ENCODE data around the gene C10orf105.

C10orf105 gene

DNA sequence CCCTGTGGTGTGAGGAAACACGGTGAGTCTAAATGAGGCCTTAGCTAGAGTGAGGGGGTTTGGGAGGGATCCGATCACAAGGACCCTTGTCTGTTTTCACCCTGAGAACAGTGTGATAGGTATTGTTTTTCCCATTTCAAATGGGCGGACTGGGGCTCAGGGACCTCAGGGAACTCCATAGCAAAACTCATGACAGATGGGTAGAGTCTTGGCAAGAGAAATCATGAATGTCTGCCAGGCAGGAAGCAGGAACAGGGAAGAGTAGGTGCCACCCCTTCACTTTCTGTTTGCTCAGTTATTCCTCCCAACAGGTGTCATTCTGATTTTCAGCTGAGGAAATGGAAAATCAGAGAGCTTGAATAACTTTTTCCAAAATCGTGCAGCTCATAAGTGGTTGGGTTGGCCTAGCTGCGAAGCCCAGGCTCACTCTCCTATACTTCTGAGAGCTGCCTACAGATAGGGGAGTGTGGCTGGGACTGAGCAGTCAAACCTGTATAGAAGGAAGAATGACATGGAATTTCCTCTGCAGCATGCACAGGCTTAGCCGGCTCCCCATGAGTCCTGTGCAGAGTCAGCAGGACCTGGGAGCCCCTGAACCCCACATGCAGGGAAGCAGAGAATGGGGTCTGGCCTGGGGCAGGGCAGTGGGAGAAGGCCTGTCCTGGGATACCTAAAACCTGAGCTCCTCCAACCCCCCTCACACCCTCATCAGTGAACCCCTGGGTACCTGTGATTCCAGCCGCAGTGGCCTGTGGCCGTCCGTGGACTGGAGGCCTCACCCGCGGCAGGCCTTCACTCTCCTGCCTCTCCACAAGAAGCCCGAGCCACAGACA, 17.6 kb upstream of the C10orf105 start:
- no peak for DNase-seq

GRCh38 chr10:71736570-71736952, 17.0 kb upstream of the C10orf105 start:
- no peak for DNase-seq

DNA sequence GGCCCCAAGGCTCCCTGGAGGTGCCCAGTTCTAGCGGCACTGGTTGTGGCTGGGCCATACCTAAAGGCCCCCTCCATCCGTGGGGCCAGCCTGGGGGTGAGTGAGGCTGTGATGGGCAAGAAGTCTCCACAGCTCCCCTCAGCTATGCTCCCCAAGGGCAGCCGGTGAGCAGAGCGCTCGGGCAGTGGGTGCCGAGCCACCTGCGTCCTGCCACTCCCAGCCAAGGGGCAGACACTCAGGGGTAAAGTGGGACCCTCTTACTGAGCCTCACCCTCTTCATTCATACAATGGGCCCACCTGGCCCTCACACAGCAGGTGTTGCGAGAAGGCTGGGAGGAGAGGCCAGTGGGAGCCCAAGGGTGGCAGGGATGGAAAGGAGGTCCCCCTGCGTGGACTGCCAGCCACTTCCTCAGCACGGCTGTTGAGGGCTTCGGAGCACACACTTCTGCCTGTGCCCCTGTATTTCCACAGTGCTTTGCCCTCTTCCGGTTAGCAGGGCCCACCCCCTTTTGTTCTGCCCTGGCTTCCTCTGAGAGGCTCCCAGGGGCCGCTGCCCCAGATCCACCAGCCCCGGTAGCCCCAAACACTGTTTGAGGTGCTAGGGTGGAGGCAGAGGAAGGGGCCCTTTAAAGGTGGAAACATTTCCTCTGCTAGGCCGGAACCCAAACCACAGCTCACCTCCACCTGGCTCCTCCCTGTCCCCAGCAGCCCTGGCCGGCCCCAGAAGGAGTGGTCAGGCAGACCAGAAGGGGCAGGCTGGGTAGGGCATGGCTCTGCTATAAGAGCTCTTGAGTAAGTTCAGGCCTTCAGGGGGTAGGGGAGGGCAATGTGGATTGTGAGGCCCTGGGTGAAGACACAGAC, 16.4 kb upstream of the C10orf105 start:
- no peak for DNase-seq

DNA sequence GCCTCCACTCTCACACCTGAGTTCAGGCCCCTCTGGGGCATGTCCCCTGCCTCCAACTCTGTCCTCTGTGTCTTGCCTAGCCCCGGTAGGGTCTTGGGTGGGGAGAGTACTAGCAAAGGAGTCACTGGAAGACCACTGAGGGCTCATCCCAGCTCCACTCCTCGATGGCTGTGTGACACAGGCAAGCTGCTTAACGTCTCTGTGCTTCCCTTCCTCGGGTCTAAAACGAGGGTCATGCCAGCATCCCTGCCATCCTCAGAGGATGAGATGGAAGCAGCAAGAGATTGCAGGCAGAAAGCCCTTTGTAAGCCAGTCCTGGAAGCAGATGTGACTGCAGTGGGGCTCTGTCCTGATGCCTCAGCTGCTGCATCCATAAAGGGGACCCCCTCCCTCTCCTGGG, 15.2 kb upstream of the C10orf105 start:
- no peak for DNase-seq

GRCh38 chr10:71731791-71732190, 12.2 kb upstream of the C10orf105 start:
- DNase-seq: no peak

- no peak for DNase-seq
Measured at GRCh38 chr10:71729161-71729636, 9.6 kb upstream of the C10orf105 start.

DNA sequence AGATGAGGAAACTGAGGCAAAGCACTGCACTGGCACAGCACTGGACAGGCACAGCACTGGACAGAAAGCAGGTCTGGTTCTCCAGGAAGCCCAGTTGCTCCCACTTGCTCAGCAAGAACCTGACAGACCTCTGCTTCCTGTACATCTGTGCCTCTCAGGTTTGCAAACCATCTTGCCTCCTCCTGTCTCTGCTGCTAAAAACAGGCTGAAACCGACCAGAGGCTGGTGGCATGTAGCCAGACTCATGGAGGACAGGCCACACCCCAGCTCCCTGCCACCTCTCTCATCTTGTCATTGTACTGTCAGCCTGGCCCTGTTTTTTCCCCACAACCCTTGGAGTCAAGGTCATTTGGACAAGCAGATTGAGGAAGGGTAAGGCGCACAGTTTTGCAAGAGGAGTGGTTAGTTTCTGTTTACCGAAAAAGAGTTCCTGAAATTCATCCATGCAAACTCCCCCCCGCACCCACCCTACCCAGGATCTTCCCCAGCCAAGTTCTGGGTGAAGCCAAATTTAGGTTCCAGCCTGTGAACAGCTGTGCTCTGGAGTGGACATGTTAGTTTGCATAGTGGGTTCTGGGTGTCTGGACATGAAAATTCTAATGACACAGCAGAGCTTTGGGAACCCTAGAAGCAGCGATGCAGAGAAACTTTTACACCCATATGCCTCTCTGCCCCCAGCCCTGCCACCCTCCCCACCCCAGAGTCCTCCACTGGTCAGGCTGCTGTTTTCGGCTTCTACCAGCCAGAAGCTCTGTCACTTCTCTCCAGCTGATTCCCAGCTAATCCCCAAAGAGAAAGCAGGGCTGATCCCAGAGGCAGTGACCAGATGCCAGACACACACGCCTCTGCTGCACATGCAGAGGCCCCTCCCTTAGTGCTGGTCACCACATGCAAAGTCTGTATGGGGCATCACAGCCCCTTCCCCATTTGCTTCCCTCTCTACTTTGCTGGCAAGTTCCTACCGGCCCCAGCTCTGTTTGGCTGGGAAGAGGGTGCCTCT, 8.5 kb upstream of the C10orf105 start:
- peak; percentile 30 for DNase-seq

DNA sequence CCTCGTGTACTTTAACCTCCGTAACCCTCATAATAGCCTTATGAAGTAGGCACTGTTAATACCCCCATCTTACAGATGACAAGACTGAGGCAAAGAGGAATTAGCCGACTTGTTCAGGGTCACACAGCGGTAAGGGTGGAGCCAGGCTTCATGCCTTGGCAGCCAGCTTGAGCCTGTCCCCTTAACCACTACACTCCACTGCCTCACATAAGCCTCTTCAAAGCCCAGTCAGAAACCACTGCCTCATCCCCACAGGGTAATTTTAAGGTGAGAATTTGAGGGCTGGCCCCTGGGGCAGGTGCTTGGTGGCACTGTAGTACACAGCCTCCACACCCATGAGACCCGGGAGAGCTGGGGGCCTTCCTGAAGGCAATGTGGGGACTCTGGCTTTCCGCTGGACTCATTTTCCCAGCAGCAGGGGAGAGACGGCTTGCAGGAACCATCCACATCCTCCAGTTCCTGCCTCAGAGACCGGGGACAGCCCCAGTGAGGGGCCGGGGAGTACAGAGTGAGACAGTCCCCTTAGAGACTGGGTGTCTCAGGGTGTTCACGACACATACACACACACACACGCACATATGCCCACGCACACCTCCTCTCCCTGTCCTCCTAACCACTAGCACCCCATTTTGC, 7.6 kb upstream of the C10orf105 start:
- DNase-seq: no peak

DNA sequence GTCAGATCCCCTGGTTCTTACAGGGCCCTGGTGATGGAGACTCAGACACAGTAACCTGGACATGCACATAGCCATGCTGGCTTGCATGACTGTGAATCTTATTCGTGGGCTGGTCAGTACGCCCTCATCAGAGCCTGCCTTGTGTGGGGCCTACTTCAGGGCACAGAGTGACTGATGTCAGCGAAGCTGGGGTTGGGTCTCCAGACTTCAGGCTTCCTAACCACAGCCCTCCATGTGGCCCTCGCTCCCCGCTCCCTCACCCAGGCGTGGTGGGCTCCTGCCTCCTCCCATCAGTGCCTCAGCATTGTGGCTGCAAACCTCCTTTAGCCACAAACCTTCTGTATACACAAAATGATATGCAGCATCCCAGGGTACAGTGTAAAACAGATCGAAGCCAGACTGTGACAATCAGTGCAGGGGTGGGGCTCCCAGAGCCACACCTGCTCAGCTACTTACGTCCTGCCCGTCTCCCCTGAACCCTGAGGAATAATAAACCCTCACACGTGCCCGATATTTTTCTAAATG, 7.1 kb upstream of the C10orf105 start:
- no peak for DNase-seq

- no peak for DNase-seq
Measured at GRCh38 chr10:71725998-71726579, 6.5 kb upstream of the C10orf105 start.

- no peak for DNase-seq
Measured at GRCh38 chr10:71725249-71725648, 5.7 kb upstream of the C10orf105 start.

GRCh38 chr10:71724539-71724938, 5.0 kb upstream of the C10orf105 start:
- no peak for DNase-seq

DNA sequence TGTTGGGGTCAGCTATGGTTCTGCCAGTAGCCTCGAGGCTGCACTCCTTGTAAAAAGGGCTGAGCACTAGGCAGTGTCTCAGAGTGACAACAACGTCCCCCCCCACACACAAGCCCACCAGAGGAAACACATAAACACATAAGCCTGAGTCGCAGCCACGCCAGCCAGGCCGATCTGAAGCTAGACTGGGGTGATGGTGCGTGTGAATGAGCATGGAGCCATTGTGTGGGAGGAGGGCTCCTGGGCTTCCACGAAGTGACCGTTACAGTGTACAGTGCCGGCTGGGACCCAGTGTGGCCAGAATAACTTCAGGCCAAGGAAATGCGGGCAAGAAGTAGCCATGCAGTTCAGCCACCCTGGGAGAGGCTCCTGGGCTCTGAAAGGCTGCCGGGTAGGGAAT, 3.7 kb upstream of the C10orf105 start:
- no peak for DNase-seq

DNA sequence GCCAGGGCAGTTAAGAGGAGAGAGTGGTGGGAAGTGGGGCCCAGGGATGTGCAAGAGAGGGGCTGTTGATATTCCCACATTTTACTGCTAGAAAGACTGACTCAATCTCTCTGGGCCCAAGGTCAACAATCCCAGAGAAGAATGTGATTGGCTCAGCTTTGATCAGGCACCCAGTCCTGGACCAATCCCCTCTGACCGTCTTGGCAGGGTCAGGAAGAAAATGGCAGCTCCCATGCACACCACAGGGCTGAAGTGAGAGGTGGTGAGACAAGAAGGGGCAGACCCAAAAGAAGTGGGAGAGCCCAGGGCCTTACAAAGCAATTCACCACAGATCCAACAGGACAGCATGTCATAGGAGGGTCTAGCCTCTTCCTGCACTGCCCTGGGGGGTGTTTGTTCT, 3.3 kb upstream of the C10orf105 start:
- DNase-seq: no peak

DNA sequence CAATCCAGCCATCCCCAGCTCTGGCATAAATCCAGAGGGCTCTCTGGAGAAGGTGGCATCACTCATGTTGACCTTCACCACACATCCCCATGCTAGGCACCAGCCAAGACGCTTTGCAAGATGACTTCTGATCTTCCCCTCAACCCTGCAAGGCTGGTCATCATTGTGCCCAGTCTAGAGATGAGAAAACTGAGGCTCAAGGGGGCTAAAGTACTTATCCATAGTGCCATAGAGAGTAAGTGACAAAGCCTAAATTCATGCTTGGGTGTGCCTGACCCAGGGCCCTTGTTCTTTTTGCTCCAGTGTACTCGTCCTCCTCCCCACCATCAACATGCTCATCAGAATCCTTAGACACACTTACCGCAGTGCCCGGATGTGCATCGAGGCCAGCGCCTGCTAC, 1.7 kb upstream of the C10orf105 start:
- no peak for DNase-seq

DNA sequence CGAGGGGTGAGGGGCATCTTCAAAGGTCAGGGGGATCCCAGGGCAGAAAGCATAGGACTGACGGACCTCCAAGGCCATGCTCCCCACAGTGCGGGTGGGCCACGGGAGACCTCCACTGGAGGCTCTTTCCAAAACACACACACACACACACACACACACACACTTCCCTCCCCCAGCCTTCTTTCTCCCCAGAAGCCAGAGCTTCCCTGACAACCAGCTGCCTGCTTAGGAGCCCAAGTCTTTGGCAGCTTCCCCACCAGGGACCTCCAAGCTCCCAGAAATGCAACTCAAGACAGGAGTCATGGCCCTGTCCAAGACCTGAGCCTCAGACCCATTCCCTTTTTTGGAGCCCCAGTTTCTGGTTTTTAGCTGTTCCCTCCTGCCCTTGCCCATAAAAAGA, 710 bp upstream of the C10orf105 start:
- no peak for DNase-seq

GRCh38 chr10:71719042-71719441, 536 bp downstream of the C10orf105 start:
- no peak for DNase-seq

GRCh38 chr10:71718165-71718698, 1.3 kb downstream of the C10orf105 start:
- no peak for DNase-seq

DNA sequence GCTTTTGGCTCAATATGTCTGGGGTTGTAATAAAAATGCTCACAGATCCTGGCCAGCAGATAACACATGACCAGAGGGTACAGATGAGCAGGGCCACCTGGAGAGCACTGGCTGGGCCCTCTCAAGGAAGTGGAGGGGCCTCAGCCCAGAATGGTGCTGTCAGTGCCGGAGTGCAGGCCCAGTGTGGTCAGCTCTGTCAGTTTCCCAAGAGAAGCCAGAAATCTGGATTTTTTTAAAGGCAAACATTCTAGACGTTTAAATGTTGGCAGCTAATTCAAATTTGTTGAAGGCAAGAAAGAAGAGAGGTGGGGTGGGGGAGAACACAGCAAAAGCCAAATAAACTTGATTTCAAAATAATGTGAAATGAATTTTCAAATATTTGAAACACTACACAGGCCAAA, 2.0 kb downstream of the C10orf105 start:
- DNase-seq: no peak

- DNase-seq: no peak
Measured at GRCh38 chr10:71717056-71717455, 2.5 kb downstream of the C10orf105 start.

GRCh38 chr10:71716426-71716825, 3.2 kb downstream of the C10orf105 start:
- no peak for DNase-seq

All from NCI-H524 treated with DMSO at 0.1 percent for 48 hours (cell line).